OCI-LY1 (cell line): ENCODE results near the gene AKR1C3.

Source experiments
- CTCF ChIP-seq: fragments of 200-600 bp; sonication (generic), shearing (Covaris generic); IDR thresholded peaks from 2 replicates; pipeline ENCODE4 v1.5.1; 2017; ENCODE audit warnings: mild to moderate bottlenecking, antibody characterized with exemption, low read length, moderate library complexity, mixed read lengths
- EZH2 ChIP-seq: fragments of 200-600 bp; sonication (generic), shearing (Covaris generic); IDR thresholded peaks from 2 replicates; pipeline ENCODE4 v1.8.0; 2017; ENCODE audit warnings: borderline replicate concordance, mixed run types, mild to moderate bottlenecking, antibody characterized with exemption, low read length, moderate library complexity, mixed read lengths

- TF ChIP-seq CTCF (no peak), EZH2 (no peak)
Observed at GRCh38 chr10:5143137-5143536, 48.9 kb downstream of the AKR1C3 start.
